ENCODE results near the gene ANKRD1.
"Not testable (repeated sequence)": the region's sequence is repeated elsewhere in the genome, so short reads cannot be mapped to it uniquely, and the experiment has no call there.

ANKRD1 gene

DNA sequence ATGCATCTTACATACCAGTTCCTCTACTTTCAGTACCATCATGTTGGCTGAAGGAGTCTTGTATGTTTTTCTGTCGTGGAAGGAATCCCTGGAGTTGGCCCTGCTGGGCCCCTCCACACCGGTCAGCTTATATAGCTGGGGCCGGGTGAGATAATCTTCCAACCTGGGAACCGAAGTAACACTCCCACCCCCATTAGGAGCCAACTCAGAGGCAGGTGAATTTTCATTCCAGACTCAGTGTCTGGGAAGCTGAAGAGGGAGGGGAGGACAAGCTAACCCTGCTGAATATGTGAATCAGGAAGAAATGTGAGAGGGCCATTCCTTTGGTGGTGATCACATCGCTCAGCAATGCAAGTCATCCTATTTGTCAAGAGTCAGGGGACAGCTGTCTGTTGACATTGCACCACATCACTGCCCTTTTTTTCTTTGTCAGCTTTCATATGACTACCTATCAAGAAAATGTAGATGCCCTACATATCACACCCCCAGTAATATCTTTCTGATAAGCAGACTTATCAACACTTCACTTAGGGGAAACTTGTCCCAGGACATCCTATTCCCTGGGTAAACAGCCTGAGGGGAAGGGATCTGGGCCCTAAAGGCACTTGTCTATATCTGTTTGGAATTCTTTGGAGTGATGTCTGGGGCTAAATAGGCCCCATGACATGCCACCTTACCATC, at the start of gene ANKRD1:
ANKRD1 (minus strand) TSS at position 102 of the 681 bp plus-strand sequence; CDS start at position 42, 60 bp downstream.
- DNase-seq (ENCODE audit: low read depth, low spot score) = peak; percentile 96

DNA sequence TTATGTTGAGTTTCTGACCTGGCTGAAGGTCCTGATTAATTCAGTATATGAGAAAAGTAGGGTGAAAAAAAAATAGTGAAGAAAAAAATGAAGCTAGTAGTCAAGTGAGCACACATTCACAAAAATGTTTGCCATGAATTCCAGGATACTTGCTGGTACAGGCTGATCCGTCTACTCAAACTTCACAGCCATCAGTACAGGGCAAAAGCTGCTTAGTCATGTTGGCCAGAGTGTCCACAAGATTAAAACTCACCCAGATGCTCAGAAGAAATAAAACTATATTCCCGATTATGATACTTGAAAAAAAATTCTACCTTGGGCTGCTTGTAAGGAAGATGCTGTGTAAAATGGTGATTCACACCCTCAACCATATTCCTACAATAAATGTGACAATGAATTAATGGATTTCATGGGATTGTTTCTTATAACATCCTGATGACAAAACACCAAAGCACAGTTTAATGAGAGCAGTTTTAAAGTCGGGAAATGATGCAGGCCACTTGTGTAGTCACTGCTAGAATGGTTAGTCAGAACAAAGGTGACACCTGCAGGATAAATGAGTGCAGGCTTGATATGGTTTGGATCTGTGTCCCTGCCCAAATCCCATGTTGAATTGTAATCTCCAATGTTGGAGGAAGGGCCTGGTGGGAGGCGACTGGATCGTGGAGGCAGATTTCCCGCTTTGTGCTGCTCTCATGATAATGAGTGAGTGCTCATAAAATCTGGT, 49.2 kb upstream of the ANKRD1 start:
- peak; percentile 64 for DNase-seq (ENCODE audit: low read depth, low spot score)

DNA sequence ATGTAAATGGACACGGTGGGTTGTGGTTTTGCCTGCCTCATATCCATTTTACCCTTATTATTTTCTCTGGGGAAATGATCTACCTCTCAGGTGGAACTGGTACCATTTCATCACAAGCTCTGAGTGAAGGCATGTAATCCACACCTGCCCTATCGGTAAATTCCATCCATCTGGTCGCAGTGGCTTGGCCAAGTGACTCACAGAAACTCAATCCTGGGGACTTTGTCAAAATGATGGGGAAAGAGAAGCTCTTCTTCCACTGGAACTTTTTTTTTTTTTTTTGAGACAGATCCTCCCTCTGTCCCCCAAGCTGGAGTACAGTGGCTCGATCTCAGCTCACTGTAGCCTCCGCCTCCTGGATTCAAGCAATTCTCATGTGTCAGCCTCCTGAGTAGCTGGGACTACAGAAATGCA, 48.2 kb upstream of the ANKRD1 start:
- no peak for DNase-seq (ENCODE audit: low read depth, low spot score)

DNA sequence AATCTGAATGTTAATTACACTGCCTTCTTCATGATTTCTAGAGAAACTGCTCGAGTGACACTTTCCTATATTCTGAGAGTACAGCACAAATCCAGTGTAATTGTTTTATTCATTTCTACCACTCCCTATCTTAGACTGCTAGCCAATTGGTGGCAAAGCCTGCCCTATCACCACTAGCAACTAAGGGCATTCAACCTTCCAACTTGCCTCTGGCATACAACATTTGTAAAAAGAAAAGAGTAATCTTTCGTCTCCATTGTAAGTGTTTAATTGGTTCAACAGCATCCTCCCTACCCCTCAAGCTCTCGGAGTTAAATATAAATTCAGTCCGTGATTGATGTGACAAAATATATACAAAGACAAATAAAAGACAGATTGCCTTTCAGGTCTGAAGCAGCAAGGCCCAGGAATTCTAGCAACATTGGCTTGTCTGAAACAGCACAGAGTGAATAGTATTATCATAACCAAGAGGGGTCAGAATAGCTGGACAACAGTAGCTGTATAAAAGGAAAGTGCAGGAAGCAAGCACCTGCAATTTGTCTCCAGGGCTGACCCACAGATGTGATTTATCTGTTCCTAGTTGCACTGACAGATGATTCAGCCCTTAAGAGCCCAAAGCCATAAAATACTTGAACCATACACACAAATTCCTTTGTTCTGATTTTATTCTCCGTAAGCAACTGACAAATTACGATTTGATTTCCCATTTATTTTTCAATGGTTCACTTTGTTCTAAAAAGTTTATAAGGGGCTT, 47.6 kb upstream of the ANKRD1 start:
- peak; percentile 65 for DNase-seq (ENCODE audit: low read depth, low spot score)

DNA sequence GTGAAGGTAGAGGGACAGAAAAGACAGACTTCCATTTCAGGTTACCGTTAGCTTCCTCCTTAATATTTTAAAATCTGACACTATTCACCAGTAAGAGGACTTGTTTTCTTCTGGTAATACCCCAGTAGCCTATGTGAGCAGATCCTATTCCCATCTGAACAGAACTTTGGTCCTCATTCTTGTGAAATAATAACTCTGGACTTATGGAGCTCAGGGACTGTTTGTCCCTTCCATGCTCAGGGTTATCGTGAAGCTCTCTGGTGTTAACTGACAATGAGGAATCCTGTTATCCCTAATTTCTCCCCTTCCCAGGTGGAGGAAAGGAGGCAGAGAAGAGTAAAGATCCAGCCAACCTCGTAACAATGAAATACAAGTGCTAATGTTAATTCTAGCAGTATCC, 47.0 kb upstream of the ANKRD1 start:
- no peak for DNase-seq (ENCODE audit: low read depth, low spot score)

DNA sequence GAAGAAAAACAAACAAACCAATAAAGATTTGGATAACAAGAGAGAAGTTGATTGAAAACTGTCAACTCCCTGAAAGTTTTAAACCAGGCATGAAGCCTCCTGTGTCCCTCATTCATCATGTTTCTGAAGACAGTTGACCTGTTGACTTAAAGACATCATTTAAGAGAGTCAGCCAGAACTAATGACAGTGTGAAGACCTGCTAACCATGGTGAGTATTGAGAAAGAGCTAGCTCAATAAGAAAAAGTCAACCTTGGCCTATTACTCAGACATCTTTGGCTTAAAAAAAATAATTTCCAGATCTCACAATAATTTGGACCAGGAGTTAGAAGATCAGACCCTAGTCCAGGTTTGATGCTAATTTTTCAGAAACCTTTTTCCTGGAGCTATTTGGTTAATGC, 45.3 kb upstream of the ANKRD1 start:
- no peak for DNase-seq (ENCODE audit: low read depth, low spot score)

DNA sequence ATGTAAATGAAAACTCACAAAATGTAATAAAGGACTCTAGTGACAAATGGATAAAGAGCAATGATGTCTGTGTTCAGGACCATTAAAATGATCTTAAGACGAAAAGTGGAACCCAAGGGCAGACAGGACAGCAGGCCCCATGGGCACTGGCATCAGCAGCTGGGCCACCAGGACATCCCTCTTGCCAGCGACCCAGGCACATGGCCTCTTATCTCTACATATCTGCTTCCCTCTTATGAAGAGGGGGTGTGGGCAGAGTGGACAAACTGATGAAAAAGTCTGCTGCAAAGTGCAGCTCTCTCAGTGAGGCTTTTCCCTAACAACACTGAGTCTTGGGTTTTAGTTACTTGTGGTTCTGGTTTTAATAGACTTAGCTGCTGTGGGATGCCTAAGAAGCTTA, 44.8 kb upstream of the ANKRD1 start:
- DNase-seq (ENCODE audit: low read depth, low spot score) = no peak

DNA sequence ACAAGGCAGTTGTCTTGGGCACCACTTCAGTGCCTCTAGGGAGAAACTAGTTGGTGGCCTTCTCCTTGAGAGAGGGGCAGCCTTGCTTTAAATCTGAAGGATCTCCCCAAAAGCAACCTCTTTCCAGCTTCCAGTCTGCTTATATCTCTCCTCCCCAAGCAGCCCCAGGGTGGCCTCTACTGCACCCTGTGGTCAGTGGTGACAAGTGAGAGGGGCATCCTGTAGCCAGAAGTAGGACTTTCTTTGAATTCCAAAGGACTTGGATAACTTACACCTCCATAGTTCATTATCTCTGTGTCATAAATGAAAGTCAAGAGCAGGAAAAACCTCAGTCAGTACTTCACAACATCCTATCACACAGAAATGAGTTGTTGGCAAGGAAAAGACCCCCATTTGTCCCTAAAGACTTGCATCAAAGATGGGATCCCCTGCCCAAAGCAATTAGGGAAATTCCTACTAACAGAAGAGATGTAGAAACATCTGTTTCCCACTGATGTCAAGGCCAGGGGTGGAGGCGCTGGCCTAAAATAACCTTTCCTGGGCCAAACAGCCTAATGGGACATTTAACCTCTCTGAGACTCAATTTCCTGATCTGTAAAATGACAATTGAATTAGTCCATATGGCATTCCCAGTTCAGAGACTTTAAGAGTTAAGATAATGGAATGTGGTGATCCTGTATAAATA, 44.0 kb upstream of the ANKRD1 start:
- DNase-seq (ENCODE audit: low read depth, low spot score) = no peak

DNA sequence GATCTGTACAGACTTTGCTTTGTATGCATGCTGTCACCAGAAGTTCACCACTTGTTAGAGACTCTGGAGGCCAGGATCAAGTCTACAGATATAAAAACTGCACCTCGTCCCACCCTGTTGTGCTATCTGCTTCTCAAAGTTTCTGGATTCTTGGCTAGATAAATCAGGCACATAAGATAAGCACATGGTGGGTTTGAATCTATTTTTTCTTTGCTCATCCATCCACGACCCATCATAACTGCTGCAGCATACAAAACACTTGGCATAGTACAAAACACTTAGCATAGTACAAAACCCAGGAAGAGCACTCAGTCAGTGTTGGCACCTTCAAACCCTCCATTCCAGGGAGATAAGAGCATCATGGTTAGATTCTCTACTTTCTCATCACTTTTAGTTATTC, 42.4 kb upstream of the ANKRD1 start:
- no peak for DNase-seq (ENCODE audit: low read depth, low spot score)

DNA sequence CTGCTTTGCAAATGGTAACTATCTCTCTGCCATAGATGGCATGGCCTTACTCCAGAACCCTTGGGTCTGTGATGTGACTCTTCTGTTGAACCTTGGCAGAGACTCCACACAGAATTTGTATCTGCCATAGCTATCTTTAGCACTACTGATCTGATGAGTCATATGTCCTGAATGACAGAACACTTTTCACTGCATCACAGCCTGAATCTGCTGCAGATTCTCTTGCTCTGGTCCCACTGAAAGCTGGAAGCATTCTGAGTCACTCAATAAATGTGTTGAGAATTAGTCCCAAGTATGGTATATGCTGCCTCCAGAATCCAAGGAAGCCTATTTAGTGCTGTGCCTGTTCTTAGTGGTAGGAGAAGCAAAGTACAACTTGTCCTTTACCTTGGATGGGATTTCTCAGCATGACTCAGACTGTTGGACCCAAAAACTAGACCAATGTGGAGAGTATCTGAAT, 39.5 kb upstream of the ANKRD1 start:
- peak; percentile 63 for DNase-seq (ENCODE audit: low read depth, low spot score)

DNA sequence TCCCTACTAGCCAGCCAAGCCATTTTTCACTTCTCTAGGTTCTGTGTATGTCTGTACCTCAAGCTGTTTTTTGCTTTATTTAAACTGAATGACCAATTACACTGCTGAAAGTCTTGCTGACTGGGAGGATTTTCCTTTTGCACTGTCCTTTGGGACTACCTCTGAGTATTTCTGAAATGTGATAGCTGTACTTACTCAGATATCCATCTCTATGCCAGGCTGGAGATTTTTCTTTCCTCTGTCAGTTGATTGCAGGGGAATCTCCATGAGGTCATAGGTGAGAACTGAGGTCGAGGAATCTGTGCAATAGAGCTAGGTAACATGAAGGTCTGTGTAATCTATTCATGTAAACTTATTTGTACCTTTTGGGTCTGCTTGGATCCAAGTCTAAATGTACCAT, 38.9 kb upstream of the ANKRD1 start:
- DNase-seq (ENCODE audit: low read depth, low spot score) = no peak

DNA sequence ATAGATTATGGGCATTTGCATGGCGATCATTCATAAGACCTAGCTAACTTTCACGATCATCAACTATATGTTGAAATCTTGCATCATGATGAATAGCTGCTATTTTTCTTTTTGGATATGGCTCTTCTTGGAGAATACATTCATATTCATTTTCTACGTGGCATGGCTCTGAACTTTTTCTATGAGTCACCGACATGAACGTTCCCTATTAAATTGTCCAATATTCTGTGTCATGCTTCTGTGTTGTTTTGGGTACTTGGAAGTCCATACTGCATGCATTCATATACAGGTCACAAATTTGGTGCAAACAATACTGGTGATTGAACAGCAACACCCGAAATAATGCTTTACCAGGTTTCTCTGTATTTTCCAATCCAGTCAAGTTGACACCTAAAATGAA, 37.9 kb upstream of the ANKRD1 start:
- DNase-seq (ENCODE audit: low read depth, low spot score) = no peak

DNA sequence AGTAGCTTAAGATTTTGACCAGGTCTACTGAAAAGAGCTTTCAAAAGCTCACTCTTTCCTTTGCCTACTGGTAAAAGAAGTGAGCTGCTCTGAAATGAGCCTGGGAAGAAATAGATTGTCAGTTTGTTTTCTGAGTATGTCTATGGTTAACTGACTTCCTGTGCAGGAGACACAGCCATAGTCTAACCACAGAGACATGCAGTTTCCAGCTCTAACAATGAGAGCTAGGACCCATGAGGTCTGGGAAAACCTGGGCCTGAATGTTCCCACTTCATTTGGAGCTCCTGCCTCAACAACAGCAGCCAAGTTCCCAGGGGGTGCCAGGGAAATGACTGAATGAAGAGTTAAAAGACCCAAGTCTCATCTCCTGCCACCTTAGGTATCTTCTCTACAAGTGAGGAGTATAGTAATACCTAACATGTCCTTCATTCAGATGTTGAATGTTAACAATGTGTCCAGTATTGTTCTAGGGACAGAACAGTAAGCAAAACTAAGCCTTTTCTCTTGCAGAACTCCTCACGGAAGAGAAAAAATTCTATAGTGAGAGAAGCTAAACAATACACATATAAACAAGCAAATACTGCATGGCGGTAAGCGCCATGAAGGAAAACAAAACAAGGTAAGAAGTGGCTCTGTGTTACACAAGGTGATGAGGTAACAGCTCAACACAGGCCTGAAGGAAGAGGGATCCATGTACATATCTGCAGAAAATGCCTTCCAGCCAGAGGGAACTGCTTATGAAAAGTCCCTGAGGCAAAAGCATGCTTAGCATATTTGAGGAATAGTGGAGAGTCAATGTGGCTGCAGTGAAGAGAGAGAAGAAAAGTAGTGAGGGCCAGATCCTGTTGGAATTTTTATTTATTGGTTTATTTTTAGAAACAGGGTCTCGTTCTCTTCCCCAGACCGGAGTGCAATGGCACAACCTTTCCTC, 26.4 kb upstream of the ANKRD1 start:
- DNase-seq (ENCODE audit: low read depth, low spot score) = peak; percentile 78

DNA sequence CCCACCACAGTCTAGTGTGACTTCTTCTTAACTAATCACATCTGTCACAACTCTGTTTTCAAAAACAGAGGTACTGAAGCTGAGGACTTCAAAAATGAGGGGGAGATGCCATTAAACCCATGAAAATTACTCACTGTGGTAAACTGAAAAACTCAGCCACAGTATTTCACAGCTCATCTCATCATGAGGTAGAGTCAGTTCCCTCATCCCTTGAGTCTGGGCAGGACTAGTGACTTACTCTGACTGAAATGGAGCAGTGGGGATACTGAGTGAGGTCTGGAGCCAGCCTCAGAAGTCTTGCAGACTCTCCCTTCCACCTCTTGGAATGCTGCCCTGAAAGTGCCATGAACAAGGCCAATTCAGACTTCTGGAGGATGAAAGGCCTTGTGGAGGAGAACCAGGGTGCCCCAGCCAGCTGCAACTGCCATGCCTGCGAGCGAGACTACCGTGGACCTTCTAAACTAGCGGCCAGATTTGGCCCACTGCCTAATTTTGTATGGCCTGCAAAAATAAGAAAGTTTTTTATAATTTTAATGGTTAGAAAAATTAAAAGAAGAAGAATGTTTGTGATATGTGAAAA, 24.7 kb upstream of the ANKRD1 start:
- DNase-seq (ENCODE audit: low read depth, low spot score) = peak; percentile 49

DNA sequence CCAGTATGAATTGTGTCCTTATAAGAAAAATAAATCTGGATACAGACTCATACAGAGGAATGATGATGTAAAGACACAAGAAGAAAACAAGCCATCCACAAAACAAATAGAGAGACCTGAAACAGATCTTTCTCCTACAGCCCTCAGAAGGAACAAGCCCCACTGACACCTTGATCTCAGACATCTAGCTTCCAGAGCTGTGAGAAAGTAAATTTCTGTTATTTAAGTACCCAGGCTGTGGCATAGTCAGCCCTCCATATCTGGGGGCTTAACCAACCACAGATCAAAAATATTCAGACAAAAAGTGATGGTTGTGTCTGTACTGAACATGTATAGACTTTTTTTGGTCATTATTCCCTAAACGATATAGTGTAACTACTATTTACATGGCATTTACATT, 23.9 kb upstream of the ANKRD1 start:
- no peak for DNase-seq (ENCODE audit: low read depth, low spot score)

DNA sequence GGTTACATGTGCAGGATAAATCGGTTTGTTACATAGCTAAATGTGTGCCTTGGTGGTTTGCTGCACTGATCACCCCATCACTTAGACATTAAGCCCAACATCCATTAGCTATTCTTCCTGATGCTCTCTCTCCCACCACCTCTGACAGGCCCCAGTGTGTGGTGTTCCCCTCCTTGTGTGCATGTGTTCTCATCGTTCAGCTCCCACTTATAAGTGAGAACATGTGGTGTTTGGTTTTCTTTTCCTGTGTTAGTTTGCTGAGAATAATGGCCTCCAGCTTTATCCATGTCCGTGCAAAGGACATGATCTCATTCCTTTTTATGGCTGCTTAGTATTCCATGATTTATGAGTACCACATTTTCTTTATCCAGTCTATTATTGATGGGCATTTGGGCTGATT, 22.1 kb upstream of the ANKRD1 start:
- not testable (repeated sequence) for DNase-seq (ENCODE audit: low read depth, low spot score)

DNA sequence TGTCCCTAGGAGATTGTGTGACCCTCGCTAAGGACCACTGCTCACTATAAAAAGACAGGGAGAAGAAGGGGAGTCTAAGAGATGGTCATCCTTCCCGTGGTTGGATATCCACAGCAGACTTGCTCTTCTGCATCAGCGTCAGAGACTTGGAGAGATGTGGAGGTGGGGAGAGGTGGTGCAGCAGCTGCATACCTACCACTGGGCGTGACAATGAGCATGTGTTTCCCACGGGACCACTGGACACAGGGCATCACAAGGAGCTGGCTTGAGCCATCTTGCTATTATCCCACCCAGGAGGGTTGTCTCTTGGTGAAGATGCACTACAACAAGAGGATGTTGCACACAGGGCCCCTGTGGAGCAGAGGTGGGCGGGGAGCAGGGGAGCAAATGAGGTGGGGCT, 18.8 kb upstream of the ANKRD1 start:
- DNase-seq (ENCODE audit: low read depth, low spot score) = no peak

DNA sequence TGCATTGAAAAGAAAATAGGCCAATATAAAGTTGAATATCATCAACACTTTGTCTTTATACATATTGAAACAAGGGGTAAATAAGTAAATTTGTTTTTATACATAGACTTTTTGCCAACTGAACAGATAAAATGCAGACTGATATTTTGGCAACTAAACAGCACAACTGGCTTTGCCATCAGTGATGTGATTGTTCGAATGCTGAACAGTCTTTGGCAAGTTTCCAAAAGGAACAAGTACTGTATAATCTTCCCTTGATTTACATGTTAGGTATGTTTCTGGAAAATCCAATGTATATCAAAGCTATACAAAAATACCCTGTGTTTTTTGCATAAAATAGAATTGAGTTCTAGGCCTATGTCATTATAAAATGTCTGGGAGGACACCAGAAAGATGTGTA, 18.2 kb upstream of the ANKRD1 start:
- DNase-seq (ENCODE audit: low read depth, low spot score) = no peak

DNA sequence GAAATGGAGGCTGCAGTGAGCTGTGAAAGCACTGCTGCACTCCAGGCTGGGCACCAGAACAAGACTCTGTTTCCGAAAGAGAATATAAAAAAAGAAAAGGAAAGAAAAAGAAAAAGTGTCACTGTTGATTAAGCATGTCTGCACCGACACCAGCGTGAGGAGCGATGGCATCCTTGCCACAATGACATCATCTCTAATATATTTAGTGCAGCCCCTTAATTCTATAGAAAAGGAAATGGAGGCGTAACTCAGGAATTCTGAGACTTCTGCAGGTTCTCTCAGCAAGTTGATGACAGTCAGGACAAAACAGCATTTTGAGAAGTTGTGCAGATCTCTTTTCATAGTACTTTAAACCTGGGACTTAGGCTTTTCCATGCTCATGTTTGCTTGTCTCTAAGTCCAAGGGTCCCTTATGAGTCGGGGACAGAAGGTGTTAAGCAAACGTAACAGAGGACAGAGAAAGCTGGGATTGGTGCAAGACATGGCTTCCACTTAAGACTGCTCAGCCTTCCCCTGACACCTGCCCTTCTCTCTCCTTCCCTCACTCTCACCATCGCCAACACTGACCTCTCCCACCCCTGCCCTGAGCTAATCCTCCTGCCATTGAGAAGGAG, 16.9 kb upstream of the ANKRD1 start:
- peak; percentile 31 for DNase-seq (ENCODE audit: low read depth, low spot score)

DNA sequence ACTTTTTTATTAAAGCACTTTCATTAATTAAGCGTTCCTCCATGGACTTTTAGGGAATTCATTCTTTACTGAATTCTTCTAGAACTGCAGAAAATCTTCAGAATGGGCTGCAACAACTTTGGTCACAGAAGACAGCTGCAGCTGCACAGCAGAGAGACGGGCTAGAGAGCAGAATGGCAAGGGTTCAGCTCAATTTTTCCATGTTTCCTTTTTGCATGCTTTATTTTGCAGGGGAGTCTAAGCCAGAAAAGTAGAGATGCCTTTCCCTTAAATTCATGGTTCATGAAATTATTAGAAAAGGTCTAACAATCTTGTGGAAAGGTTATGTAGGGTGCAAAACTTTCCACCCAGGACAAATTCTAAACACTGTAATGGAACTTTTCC, 15.4 kb upstream of the ANKRD1 start:
- no peak for DNase-seq (ENCODE audit: low read depth, low spot score)

Measured in astrocyte of the hippocampus (primary cell).